Tibial artery (tissue), 4 donors: ENCODE measurements around the gene CTIF.

ENCODE experiments used
- DNase-seq, 2 donors: peaks; one replicate each; pipeline ENCODE4 v3.0.0-alpha.2; 2019
- H3K27ac ChIP-seq, 2 donors: fragments of 200-600 bp; sonication (generic) in 1 of 2; 1 replicate in 1 of 2; 2 replicates in 1 of 2; pipeline ENCODE4 v1.5.1; 2018 to 2019; ENCODE audit warnings: mild to moderate bottlenecking in 1 of 2
- H3K27me3 ChIP-seq, 2 donors: fragments of 200-600 bp; sonication (generic) in 1 of 2; one replicate each; pipeline versions ENCODE4 v1.5.1 to v1.6.0; 2016 to 2019
- H3K36me3 ChIP-seq, 3 donors: fragments of 200-600 bp; sonication (generic) in 2 of 3; one replicate each; pipeline ENCODE4 v1.5.1; 2016 to 2019; ENCODE audit warnings: mild to moderate bottlenecking in 2 of 3
- H3K4me1 ChIP-seq, 4 donors: fragments of 200-600 bp; sonication (generic) in 2 of 4; 1 replicate in 3 of 4; 2 replicates in 1 of 4; pipeline ENCODE4 v1.5.1; 2016 to 2019
- H3K4me3 ChIP-seq, 2 donors: fragments of 200-600 bp; sonication (generic) in 1 of 2; 1 replicate in 1 of 2; 2 replicates in 1 of 2; pipeline ENCODE4 v1.5.1; 2018 to 2019; ENCODE audit warnings: mild to moderate bottlenecking in 2 of 2
- H3K9me3 ChIP-seq, 3 donors: fragments of 200-600 bp; sonication (generic) in 1 of 3; one replicate each; pipeline ENCODE4 v1.5.1; 2016 to 2019
- CTCF ChIP-seq, 2 experiments: fragments of 200-600 bp in 1 of 2; fragments of 450-650 bp in 1 of 2; IDR thresholded peaks; one replicate each; pipeline ENCODE4 v1.5.1; 2017 to 2019; ENCODE audit warnings: antibody characterized with exemption in 2 of 2, mild to moderate bottlenecking in 1 of 2, moderate library complexity in 1 of 2
- intact Hi-C: fragments of 100-400 bp; cut with DNase I; formaldehyde crosslinking; loops from one replicate; pipeline ENCODE4 v1.15.0; 2023; ENCODE audit warnings: low total_unique reads

CTIF gene

GRCh38 chr18:48852292-48852691 lies 313.5 kb downstream of the CTIF start:
- no peaks in the 10 kb centered on the region for H3K27me3 ChIP-seq
- peaks cover 0 to 70% (median 43%) of the 10 kb centered on the region in 4 donors for H3K4me1 ChIP-seq
- DNase-seq = no peak
- H3K36me3 ChIP-seq = peaks cover 0 to 8% (median 6%) of the 10 kb centered on the region in 3 donors
- TF ChIP-seq CTCF (IDR thresholded peaks at IDR 0.05) = no peak
- H3K4me3 ChIP-seq = no peak overlapping the region
- intact Hi-C loops = no loop called here
- H3K27ac ChIP-seq = peak overlapping the region in 1 of 2 donors; percentile 80
- no peaks in the 10 kb centered on the region for H3K9me3 ChIP-seq

- H3K4me1 ChIP-seq = peaks cover 0 to 65% (median 39%) of the 10 kb centered on the region in 4 donors
- peak overlapping the region in 1 of 2 donors; percentile 80 for H3K27ac ChIP-seq
- no peak overlapping the region for H3K4me3 ChIP-seq
- no peaks in the 10 kb centered on the region for H3K9me3 ChIP-seq
- DNase-seq = no peak
- H3K27me3 ChIP-seq = no peaks in the 10 kb centered on the region
- TF ChIP-seq CTCF (IDR thresholded peaks at IDR 0.05) = no peak
- intact Hi-C loops = no loop called here
- H3K36me3 ChIP-seq = peaks cover 0 to 12% (median 11%) of the 10 kb centered on the region in 3 donors
Observed at GRCh38 chr18:48852794-48853193, 314.0 kb downstream of the CTIF start.

- Histone ChIP-seq H3K9me3 (no peaks in the 10 kb centered on the region), H3K27me3 (no peaks in the 10 kb centered on the region), H3K4me1 (peaks cover 0 to 57% (median 32%) of the 10 kb centered on the region in 4 donors), H3K27ac (no peak overlapping the region), H3K4me3 (no peak overlapping the region), H3K36me3 (peaks cover 0 to 16% (median 12%) of the 10 kb centered on the region in 3 donors)
- intact Hi-C loops = no loop called here
- TF ChIP-seq CTCF (IDR thresholded peaks at IDR 0.05) = no peak
- DNase-seq = no peak
Observed at GRCh38 chr18:48853588-48853987, 314.8 kb downstream of the CTIF start.

DNA sequence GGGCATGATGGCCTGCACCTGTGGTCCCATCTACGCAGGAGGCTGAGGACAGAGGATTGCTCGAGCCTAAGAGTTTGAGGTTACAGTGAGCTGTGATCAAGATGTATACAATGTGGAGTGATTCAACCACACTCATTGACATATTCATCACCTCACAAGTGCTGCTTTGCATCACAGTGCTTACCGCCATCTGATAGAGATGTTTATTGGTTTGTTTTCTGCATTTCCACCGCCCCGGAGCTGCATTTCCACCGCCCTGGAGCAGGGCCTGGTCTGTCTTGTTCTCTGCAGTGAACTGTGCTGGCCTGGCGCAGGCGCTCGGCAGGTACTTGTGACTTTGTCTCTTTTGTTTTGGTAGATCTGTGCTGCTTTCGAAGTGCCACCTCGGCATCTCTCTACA lies 315.9 kb downstream of the CTIF start:
- Histone ChIP-seq H3K27me3 (no peaks in the 10 kb centered on the region), H3K36me3 (peaks cover 0 to 28% (median 12%) of the 10 kb centered on the region in 3 donors), H3K4me3 (no peak overlapping the region), H3K27ac (no peak overlapping the region), H3K9me3 (no peaks in the 10 kb centered on the region), H3K4me1 (peaks cover 0 to 49% (median 28%) of the 10 kb centered on the region in 4 donors)
- no peak for DNase-seq
- intact Hi-C loops = no loop called here
- no peak for TF ChIP-seq CTCF (IDR thresholded peaks at IDR 0.05)

GRCh38 chr18:48855422-48856377 lies 316.9 kb downstream of the CTIF start:
- intact Hi-C loops = no loop called here
- DNase-seq = no peak

More at GRCh38 chr18:48855422-48856377, 316.9 kb downstream of the CTIF start:
- peaks cover 0 to 37% (median 12%) of the 10 kb centered on the region in 3 donors for H3K36me3 ChIP-seq
- no peak for TF ChIP-seq CTCF (IDR thresholded peaks at IDR 0.05)
- H3K4me3 ChIP-seq = no peak overlapping the region
- H3K27ac ChIP-seq = no peak overlapping the region
- H3K27me3 ChIP-seq = no peaks in the 10 kb centered on the region
- H3K9me3 ChIP-seq = no peaks in the 10 kb centered on the region
- peaks cover 0 to 46% (median 21%) of the 10 kb centered on the region in 4 donors for H3K4me1 ChIP-seq
